ENCODE measurements around the gene MARK1. TPM values are rescaled to one million over a fixed set of nuclear protein-coding genes. Genes with fewer than 3 reads are reported as not detected.

The MARK1 gene
- total RNA-seq, 4 donors from 2014 or later = 3.9 to 11.3 (median 6.6) TPM

- H3K9me3 ChIP-seq = no peaks in the 10 kb centered on the region
- intact Hi-C loops (cut with DNase I) = no loop called here
- H3K27ac ChIP-seq = no peak overlapping the region
- no peaks in the 10 kb centered on the region for H3K36me3 ChIP-seq
- no peak for TF ChIP-seq CTCF (IDR thresholded peaks at IDR 0.05)
- no peak for DNase-seq
- no peak overlapping the region for H3K4me3 ChIP-seq
- H3K27me3 ChIP-seq = no peaks in the 10 kb centered on the region
- peaks cover 0 to 13% (median 0%) of the 10 kb centered on the region in 3 donors for H3K4me1 ChIP-seq
- 12 to 29% methylated on average over 1 of the region's 1 CpG for WGBS, 2 donors
These were observed 35.6 kb downstream of the MARK1 start for GRCh38 chr1:220563564-220563963.

- WGBS, 2 donors = 75 to 81% methylated on average over 3 of the region's 3 CpGs
- TF ChIP-seq POLR2A (IDR thresholded peaks at IDR 0.05) (no peak), CTCF (IDR thresholded peaks at IDR 0.05) (no peak)
- intact Hi-C loops (cut with DNase I) = no loop called here
- no peak for DNase-seq
- Histone ChIP-seq H3K4me1 (peaks cover 0 to 13% (median 0%) of the 10 kb centered on the region in 3 donors), H3K27me3 (no peaks in the 10 kb centered on the region), H3K27ac (no peak overlapping the region), H3K9me3 (no peaks in the 10 kb centered on the region), H3K36me3 (no peaks in the 10 kb centered on the region), H3K4me3 (no peak overlapping the region)
These were observed 36.3 kb downstream of the MARK1 start for GRCh38 chr1:220564216-220564615.

GRCh38 chr1:220565670-220566069 lies 37.7 kb downstream of the MARK1 start:
- Histone ChIP-seq H3K27ac (no peak overlapping the region), H3K27me3 (no peaks in the 10 kb centered on the region), H3K9me3 (no peaks in the 10 kb centered on the region), H3K4me1 (peaks cover 0 to 13% (median 0%) of the 10 kb centered on the region in 3 donors), H3K36me3 (no peaks in the 10 kb centered on the region), H3K4me3 (no peak overlapping the region)
- intact Hi-C loops (cut with DNase I) = no loop called here
- TF ChIP-seq POLR2A (IDR thresholded peaks at IDR 0.05) = no peak
- TF ChIP-seq CTCF (IDR thresholded peaks at IDR 0.05) = no peak
- DNase-seq = no peak

GRCh38 chr1:220566869-220567268 lies 38.9 kb downstream of the MARK1 start:
- Histone ChIP-seq H3K9me3 (no peaks in the 10 kb centered on the region), H3K36me3 (no peaks in the 10 kb centered on the region), H3K27ac (no peak overlapping the region), H3K4me3 (no peak overlapping the region), H3K4me1 (peaks cover 0 to 13% (median 0%) of the 10 kb centered on the region in 3 donors), H3K27me3 (no peaks in the 10 kb centered on the region)
- DNase-seq = no peak
- intact Hi-C loops (cut with DNase I) = no loop called here
- 85 to 87% methylated on average over 1 of the region's 1 CpG for WGBS, 2 donors
- TF ChIP-seq POLR2A (IDR thresholded peaks at IDR 0.05) (no peak), CTCF (IDR thresholded peaks at IDR 0.05) (no peak)

GRCh38 chr1:220572416-220572815 lies 44.5 kb downstream of the MARK1 start:
- Histone ChIP-seq H3K4me1 (peaks cover 0 to 2% (median 0%) of the 10 kb centered on the region in 3 donors), H3K9me3 (peaks cover 0 to 26% (median 13%) of the 10 kb centered on the region in 3 donors), H3K36me3 (no peaks in the 10 kb centered on the region), H3K27me3 (no peaks in the 10 kb centered on the region), H3K4me3 (no peak overlapping the region), H3K27ac (no peak overlapping the region)
- intact Hi-C loops (cut with DNase I) = no loop called here
- WGBS, 2 donors = 78 to 80% methylated on average over 5 of the region's 5 CpGs
- TF ChIP-seq POLR2A (IDR thresholded peaks at IDR 0.05) (no peak), CTCF (IDR thresholded peaks at IDR 0.05) (no peak)
- DNase-seq = no peak

All from esophagus squamous epithelium (tissue), 5 donors.